Large intestine (tissue), 3 donors: ENCODE data around the gene GABARAPL1. TPM values are rescaled to one million over a fixed set of nuclear protein-coding genes. Genes with fewer than 3 reads are reported as not detected.

ENCODE experiments used
- DNase-seq, 2 donors: peaks; one replicate each; pipeline versions ENCODE4 v3.0.0 to v3.0.0-alpha.2; 2013
- H3K27ac ChIP-seq: one replicate; pipeline ENCODE4 v1.5.1; 2013; ENCODE audit warnings: low read length
- H3K27me3 ChIP-seq: 2 replicates; pipeline ENCODE4 v1.6.1; 2013; ENCODE audit warnings: low read length; ENCODE audit not compliant: control insufficient read depth, insufficient read depth
- H3K36me3 ChIP-seq: 2 replicates; pipeline ENCODE4 v1.6.1; 2013; ENCODE audit warnings: low read length; ENCODE audit not compliant: control insufficient read depth, insufficient read depth
- H3K4me1 ChIP-seq: one replicate; pipeline ENCODE4 v1.6.1; 2013; ENCODE audit warnings: low read length; ENCODE audit not compliant: control insufficient read depth, insufficient read depth
- H3K4me3 ChIP-seq: one replicate; pipeline ENCODE4 v1.5.1; 2013; ENCODE audit warnings: low read length
- H3K9me3 ChIP-seq: one replicate; pipeline ENCODE4 v1.6.1; 2013; ENCODE audit warnings: mild to moderate bottlenecking, low read depth, low read length, moderate library complexity; ENCODE audit not compliant: control insufficient read depth
- WGBS: methylation state at CpG from one replicate; pipeline ENCODE4 v1.1.5; 2013; ENCODE audit warnings: low lambda C conversion rate; ENCODE audit not compliant: insufficient coverage; 5-methylcytosine and 5-hydroxymethylcytosine counted together
- polyA plus RNA-seq: library from polyadenylated mRNA; unstranded; fragments of 120-200 nt; gene quantifications from one replicate; pipeline ENCODE4 v1.2.1, GENCODE V29; 2013

GABARAPL1 gene
- polyA plus RNA-seq, 1 donor = 55.0 TPM

- H3K4me3 ChIP-seq = no peak overlapping the region
- no peak for DNase-seq
Measured at GRCh38 chr12:10243818-10244520, 31.3 kb downstream of the GABARAPL1 start.

GRCh38 chr12:10247436-10248058 lies 34.9 kb downstream of the GABARAPL1 start:
- Histone ChIP-seq H3K4me1 (no peaks in the 10 kb centered on the region), H3K36me3 (no peaks in the 10 kb centered on the region), H3K4me3 (no peak overlapping the region), H3K9me3 (no peaks in the 10 kb centered on the region), H3K27ac (no peak overlapping the region), H3K27me3 (no peaks in the 10 kb centered on the region)
- WGBS = 100% methylated on average over 1 of the region's 5 CpGs
- DNase-seq = no peak

More at GRCh38 chr12:10243818-10244520, 31.3 kb downstream of the GABARAPL1 start:
- Histone ChIP-seq H3K36me3 (no peaks in the 10 kb centered on the region), H3K27ac (no peak overlapping the region), H3K9me3 (no peaks in the 10 kb centered on the region), H3K27me3 (no peaks in the 10 kb centered on the region), H3K4me1 (no peaks in the 10 kb centered on the region)
- 90% methylated on average over 6 of the region's 11 CpGs for WGBS

GRCh38 chr12:10249690-10250455 lies 37.2 kb downstream of the GABARAPL1 start:
- H3K9me3 ChIP-seq = no peaks in the 10 kb centered on the region
- H3K27ac ChIP-seq = no peak overlapping the region
- H3K27me3 ChIP-seq = no peaks in the 10 kb centered on the region
- no peaks in the 10 kb centered on the region for H3K36me3 ChIP-seq
- no peaks in the 10 kb centered on the region for H3K4me1 ChIP-seq
- WGBS = 100% methylated on average over 2 of the region's 8 CpGs
- peak in 1 of 2 donors; percentile 7 for DNase-seq
- H3K4me3 ChIP-seq = no peak overlapping the region

- Histone ChIP-seq H3K4me3 (no peak overlapping the region), H3K36me3 (no peaks in the 10 kb centered on the region), H3K4me1 (no peaks in the 10 kb centered on the region), H3K27ac (no peak overlapping the region), H3K27me3 (no peaks in the 10 kb centered on the region), H3K9me3 (no peaks in the 10 kb centered on the region)
- no peak for DNase-seq
- no CpG with 5 or more reads among the region's 4 CpGs for WGBS
Measured at GRCh38 chr12:10251669-10252068, 39.0 kb downstream of the GABARAPL1 start.

GRCh38 chr12:10252201-10252600 lies 39.5 kb downstream of the GABARAPL1 start:
- WGBS = no CpG with 5 or more reads among the region's 4 CpGs
- H3K36me3 ChIP-seq = no peaks in the 10 kb centered on the region
- no peaks in the 10 kb centered on the region for H3K4me1 ChIP-seq
- no peak overlapping the region for H3K27ac ChIP-seq
- H3K9me3 ChIP-seq = no peaks in the 10 kb centered on the region
- no peak overlapping the region for H3K4me3 ChIP-seq
- no peak for DNase-seq
- no peaks in the 10 kb centered on the region for H3K27me3 ChIP-seq

GRCh38 chr12:10256064-10256463 lies 43.4 kb downstream of the GABARAPL1 start:
- Histone ChIP-seq H3K27me3 (no peaks in the 10 kb centered on the region), H3K36me3 (no peaks in the 10 kb centered on the region), H3K27ac (no peak overlapping the region), H3K9me3 (no peaks in the 10 kb centered on the region), H3K4me1 (no peaks in the 10 kb centered on the region), H3K4me3 (no peak overlapping the region)
- DNase-seq = no peak

GRCh38 chr12:10260927-10261326 lies 48.2 kb downstream of the GABARAPL1 start:
- Histone ChIP-seq H3K27ac (no peak overlapping the region), H3K4me3 (no peak overlapping the region), H3K27me3 (no peaks in the 10 kb centered on the region), H3K9me3 (no peaks in the 10 kb centered on the region), H3K36me3 (no peaks in the 10 kb centered on the region), H3K4me1 (no peaks in the 10 kb centered on the region)
- no peak for DNase-seq
- no CpG with 5 or more reads among the region's 1 CpG for WGBS

- 62% methylated on average over 2 of the region's 5 CpGs for WGBS
- Histone ChIP-seq H3K4me3 (no peak overlapping the region), H3K9me3 (no peaks in the 10 kb centered on the region), H3K27me3 (no peaks in the 10 kb centered on the region), H3K36me3 (no peaks in the 10 kb centered on the region), H3K4me1 (no peaks in the 10 kb centered on the region), H3K27ac (no peak overlapping the region)
- DNase-seq = no peak
Measured at GRCh38 chr12:10268037-10268436, 55.4 kb downstream of the GABARAPL1 start.

GRCh38 chr12:10272467-10272866 lies 59.8 kb downstream of the GABARAPL1 start:
- Histone ChIP-seq H3K27me3 (no peaks in the 10 kb centered on the region), H3K36me3 (no peaks in the 10 kb centered on the region)
- 100% methylated on average over 1 of the region's 2 CpGs for WGBS

More at GRCh38 chr12:10272467-10272866, 59.8 kb downstream of the GABARAPL1 start:
- DNase-seq = no peak
- no peaks in the 10 kb centered on the region for H3K4me1 ChIP-seq
- H3K27ac ChIP-seq = no peak overlapping the region
- H3K4me3 ChIP-seq = no peak overlapping the region
- no peaks in the 10 kb centered on the region for H3K9me3 ChIP-seq
